KMS-11 (cell line): ENCODE data around the gene C14orf180.

ENCODE experiments used
- H2AFZ ChIP-seq: fragments of 200-600 bp; sonication (generic); 2 replicates; pipeline ENCODE4 v1.6.1; 2016; ENCODE audit warnings: antibody characterized with exemption, mixed run types, low read depth
- H3K27ac ChIP-seq: fragments of 200-600 bp; sonication (generic); 2 replicates; pipeline ENCODE4 v1.6.1; 2016; ENCODE audit warnings: mild to moderate bottlenecking, mixed run types
- H3K27me3 ChIP-seq: fragments of 200-600 bp; sonication (generic); 2 replicates; pipeline ENCODE4 v1.6.1; 2017; ENCODE audit warnings: mild to moderate bottlenecking, low read depth, mixed run types, moderate library complexity; ENCODE audit not compliant: insufficient read depth
- H3K36me3 ChIP-seq: fragments of 200-600 bp; sonication (generic); 2 replicates; pipeline ENCODE4 v1.6.1; 2017; ENCODE audit warnings: mild to moderate bottlenecking, mixed run types; ENCODE audit not compliant: insufficient read depth
- H3K4me1 ChIP-seq: fragments of 200-600 bp; sonication (generic); 2 replicates; pipeline ENCODE4 v1.6.1; 2016; ENCODE audit warnings: mild to moderate bottlenecking, low read depth, mixed run types; ENCODE audit not compliant: poor library complexity, severe bottlenecking
- H3K4me2 ChIP-seq: fragments of 200-600 bp; sonication (generic); 2 replicates; pipeline ENCODE4 v1.7.0; 2016; ENCODE audit warnings: mild to moderate bottlenecking, mixed run types
- H3K4me3 ChIP-seq: fragments of 200-600 bp; sonication (generic); IDR thresholded peaks from 2 replicates; pipeline ENCODE4 v1.6.1; 2017; ENCODE audit warnings: low read depth, low read length, mixed read lengths; ENCODE audit not compliant: insufficient read depth
- H3K79me2 ChIP-seq: fragments of 200-600 bp; sonication (generic); 2 replicates; pipeline ENCODE4 v1.6.1; 2016; ENCODE audit warnings: low read depth, mixed run types; ENCODE audit not compliant: insufficient read depth
- H3K9ac ChIP-seq: fragments of 200-600 bp; sonication (generic); 2 replicates; pipeline ENCODE4 v1.6.1; 2016; ENCODE audit warnings: mild to moderate bottlenecking, mixed run types
- H4K20me1 ChIP-seq: fragments of 200-600 bp; sonication (generic); 2 replicates; pipeline ENCODE4 v1.6.1; 2016; ENCODE audit warnings: mild to moderate bottlenecking, mixed run types; ENCODE audit not compliant: insufficient read depth
- TF ChIP-seq, protein P1 (sequence below): fragments of 200-600 bp; sonication (generic); conservative IDR thresholded peaks from 2 replicates; pipeline ENCODE4 v1.6.1; 2017; ENCODE audit warnings: low read depth, mild to moderate bottlenecking, antibody characterized with exemption, low read length, moderate library complexity, mixed read lengths

Gene C14orf180

DNA sequence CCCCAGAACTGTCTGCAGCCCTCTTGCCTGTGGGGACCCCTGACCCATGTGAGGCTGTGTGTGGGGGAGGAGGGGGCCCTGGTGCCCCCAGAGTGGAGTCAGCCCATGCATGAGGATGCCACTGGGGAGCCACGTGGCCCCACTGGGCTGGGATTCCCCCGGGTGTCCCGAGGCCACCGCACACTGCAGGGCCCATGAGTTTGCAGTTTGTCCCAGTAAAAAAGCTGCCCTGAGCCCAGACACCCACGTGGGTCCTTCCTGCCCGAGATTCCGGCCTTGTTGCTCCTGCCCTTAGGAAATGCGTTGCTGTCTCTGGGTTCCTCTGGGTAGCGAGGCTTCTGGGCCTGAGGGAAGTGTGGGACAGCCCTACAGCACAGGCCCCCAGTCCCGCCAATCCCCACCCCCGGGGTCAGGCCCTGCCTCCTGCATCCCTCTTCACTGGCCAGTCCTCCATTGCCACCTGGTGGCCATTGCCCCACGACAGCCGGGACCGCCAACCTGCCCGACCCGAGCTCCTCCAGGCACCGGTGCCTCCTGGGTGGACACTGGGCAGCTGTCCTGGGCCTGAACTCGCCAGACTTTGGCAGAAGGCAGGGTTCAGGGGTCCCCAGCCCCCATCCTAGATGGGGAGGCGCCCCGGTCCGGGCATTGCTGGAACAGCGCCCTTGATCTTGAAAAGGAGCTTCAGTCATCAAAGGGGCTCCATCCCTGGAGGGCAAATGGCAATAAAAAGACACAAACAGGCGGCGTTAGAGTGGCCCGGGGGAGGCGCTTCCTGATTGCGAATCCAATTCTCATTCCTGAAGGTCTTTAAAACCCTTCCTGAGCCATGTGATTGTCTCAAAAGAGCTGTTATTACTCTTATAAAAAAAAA, 15.6 kb upstream of the C14orf180 start:
- TF ChIP-seq, protein P1, sequence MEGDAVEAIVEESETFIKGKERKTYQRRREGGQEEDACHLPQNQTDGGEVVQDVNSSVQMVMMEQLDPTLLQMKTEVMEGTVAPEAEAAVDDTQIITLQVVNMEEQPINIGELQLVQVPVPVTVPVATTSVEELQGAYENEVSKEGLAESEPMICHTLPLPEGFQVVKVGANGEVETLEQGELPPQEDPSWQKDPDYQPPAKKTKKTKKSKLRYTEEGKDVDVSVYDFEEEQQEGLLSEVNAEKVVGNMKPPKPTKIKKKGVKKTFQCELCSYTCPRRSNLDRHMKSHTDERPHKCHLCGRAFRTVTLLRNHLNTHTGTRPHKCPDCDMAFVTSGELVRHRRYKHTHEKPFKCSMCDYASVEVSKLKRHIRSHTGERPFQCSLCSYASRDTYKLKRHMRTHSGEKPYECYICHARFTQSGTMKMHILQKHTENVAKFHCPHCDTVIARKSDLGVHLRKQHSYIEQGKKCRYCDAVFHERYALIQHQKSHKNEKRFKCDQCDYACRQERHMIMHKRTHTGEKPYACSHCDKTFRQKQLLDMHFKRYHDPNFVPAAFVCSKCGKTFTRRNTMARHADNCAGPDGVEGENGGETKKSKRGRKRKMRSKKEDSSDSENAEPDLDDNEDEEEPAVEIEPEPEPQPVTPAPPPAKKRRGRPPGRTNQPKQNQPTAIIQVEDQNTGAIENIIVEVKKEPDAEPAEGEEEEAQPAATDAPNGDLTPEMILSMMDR: peak; percentile 52; the same call in 1 of the 2 replicates
- H3K4me2 ChIP-seq: no peak overlapping the region

DNA sequence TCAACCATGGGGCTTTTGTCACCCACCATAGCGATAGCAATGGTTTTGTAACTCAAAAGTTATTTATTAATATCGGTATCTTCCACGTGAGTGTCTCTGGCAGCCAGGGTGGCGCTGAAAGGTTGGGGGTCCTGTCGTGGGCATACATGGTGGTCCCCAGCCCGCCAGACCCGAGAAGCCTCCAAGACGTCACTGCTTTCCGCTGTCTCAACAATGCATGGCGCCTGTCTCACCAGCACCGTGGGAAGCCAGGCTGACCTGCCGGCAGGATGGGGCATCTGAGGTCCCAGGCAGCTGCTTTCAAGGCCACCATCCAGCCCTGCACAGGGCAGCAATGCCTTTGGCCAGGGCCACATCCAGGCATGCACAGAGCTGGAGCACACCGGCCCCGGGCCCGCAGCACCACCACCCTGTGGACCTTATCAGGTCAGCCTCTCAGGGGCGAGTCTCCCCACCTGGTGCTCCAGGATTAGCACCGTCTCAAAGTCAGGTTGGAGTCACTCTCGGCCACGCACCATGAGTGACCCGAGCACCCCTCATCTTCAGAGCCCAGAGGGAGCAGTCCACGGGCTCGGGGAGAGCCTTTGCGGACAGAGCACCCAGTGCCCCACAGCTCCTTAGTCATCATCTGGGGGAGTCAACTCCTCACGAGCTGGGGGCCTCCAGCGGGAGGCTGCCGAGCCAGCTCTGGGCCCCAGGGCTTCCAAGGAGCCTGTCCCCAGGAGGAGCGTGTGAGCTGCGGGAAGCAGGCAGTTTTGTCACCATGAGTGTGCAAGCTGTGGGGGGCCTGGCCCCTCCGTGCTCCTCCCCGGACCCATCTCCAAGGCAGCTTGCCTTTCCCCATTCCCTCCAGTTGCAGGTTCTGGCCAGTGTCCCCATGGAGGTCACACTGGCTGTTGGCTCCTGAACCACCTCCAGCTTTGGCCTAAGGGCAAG, 14.6 kb upstream of the C14orf180 start:
- H3K4me1 ChIP-seq: no peaks in the 10 kb centered on the region

More for the DNA sequence above, 15.6 kb upstream of the C14orf180 start:
- Histone ChIP-seq H4K20me1 (no peaks in the 10 kb centered on the region), H3K27me3 (peaks cover 42% of the 10 kb centered on the region), H3K79me2 (no peaks in the 10 kb centered on the region), H2AFZ (no peak overlapping the region), H3K4me3 (no peak overlapping the region), H3K27ac (no peak overlapping the region), H3K36me3 (no peaks in the 10 kb centered on the region), H3K4me1 (no peaks in the 10 kb centered on the region), H3K9ac (no peak overlapping the region)

DNA sequence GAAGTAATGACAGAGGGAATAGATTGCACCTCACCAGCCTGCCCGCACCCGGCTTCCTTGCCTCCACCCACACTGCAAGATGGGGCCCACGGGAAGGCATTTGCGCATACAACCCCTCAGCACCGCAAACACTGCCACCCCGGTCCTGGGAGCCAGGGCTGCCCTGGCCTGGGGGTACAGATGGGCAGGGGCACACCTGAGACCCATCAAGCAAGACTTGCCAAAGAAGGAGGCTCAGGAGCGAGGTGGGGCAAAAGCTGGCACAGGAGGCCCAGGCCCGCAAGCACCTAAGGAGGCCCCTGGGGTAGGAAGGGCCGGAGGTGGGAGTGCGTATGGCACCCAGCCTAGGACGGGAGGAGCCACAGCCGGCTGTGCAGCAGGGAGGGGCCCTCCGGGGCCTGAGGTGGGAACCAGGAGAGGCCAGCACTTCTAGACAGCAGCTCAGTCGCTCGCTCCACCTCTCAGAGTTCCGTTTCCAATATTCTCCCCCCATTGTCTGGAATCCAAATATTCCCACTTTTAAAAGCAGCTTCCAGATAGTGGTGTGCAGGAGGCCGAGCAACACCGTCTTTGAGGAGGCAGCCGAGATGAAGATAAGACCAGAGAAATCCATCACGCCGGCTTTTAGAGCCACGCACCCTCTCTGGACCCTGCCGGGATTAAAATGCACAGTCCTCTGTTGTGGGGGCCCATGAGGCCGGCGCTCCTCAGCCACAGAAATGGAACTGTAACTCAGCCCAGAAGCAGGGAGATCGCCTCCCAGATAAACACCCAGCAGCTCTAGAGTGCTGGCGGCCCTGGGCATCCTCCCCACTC, 12.2 kb upstream of the C14orf180 start:
- Histone ChIP-seq H3K27me3 (peaks cover 47% of the 10 kb centered on the region), H3K9ac (no peak overlapping the region), H3K4me1 (no peaks in the 10 kb centered on the region), H4K20me1 (no peaks in the 10 kb centered on the region), H3K4me2 (no peak overlapping the region), H3K4me3 (no peak overlapping the region), H3K36me3 (no peaks in the 10 kb centered on the region), H3K27ac (no peak overlapping the region), H2AFZ (no peak overlapping the region), H3K79me2 (no peaks in the 10 kb centered on the region)
- TF ChIP-seq, protein P1: no peak

More for the DNA sequence above, 14.6 kb upstream of the C14orf180 start:
- Histone ChIP-seq H3K27ac (no peak overlapping the region), H3K4me3 (no peak overlapping the region), H3K27me3 (peaks cover 42% of the 10 kb centered on the region), H2AFZ (no peak overlapping the region), H3K36me3 (no peaks in the 10 kb centered on the region), H3K79me2 (no peaks in the 10 kb centered on the region), H4K20me1 (no peaks in the 10 kb centered on the region), H3K9ac (no peak overlapping the region), H3K4me2 (no peak overlapping the region)
- TF ChIP-seq, protein P1: no peak

DNA sequence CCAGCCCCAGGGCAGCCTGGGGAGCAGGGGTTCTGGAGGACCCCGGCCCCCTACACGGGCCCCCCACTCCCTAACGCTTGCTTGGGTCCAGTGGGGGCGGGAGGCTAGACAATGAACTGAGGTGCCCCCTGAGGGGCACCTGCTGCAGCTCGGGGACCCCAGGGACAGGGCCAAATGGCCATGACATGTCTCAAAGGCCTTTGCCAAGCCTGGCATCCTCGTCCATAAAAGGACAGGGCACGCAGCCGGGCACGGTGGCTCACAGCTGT, 11.7 kb upstream of the C14orf180 start:
- H4K20me1 ChIP-seq: no peaks in the 10 kb centered on the region
- H3K79me2 ChIP-seq: no peaks in the 10 kb centered on the region
- no peak overlapping the region for H3K4me2 ChIP-seq
- H3K4me3 ChIP-seq: no peak overlapping the region
- no peak overlapping the region for H2AFZ ChIP-seq
- H3K27ac ChIP-seq: no peak overlapping the region
- H3K4me1 ChIP-seq: no peaks in the 10 kb centered on the region
- no peak overlapping the region for H3K9ac ChIP-seq
- H3K27me3 ChIP-seq: peaks cover 50% of the 10 kb centered on the region
- H3K36me3 ChIP-seq: no peaks in the 10 kb centered on the region
- TF ChIP-seq, protein P1: no peak
